Fibroblast of mammary gland (primary cell): Measurements from ENCODE around the gene ATXN1.

ENCODE experiments used
- DNase-seq: peaks from one replicate; pipeline ENCODE4 v3.0.0-alpha.2; 2010; ENCODE audit warnings: low read depth
- H3K4me3 ChIP-seq: 2 replicates; pipeline ENCODE4 v1.5.1; 2011; ENCODE audit warnings: low read depth, mild to moderate bottlenecking, low read length, moderate library complexity; ENCODE audit not compliant: control insufficient read depth
- CTCF ChIP-seq: conservative IDR thresholded peaks from 2 replicates; pipeline ENCODE4 v1.5.1; 2011; ENCODE audit warnings: low read depth, low read length, inconsistent platforms; ENCODE audit not compliant: control insufficient read depth, insufficient read depth

The ATXN1 gene

GRCh38 chr6:16676376-16676775 lies 84.9 kb downstream of the ATXN1 start:
- no peak for TF ChIP-seq CTCF
- no peak overlapping the region for H3K4me3 ChIP-seq
- DNase-seq, result no peak

DNA sequence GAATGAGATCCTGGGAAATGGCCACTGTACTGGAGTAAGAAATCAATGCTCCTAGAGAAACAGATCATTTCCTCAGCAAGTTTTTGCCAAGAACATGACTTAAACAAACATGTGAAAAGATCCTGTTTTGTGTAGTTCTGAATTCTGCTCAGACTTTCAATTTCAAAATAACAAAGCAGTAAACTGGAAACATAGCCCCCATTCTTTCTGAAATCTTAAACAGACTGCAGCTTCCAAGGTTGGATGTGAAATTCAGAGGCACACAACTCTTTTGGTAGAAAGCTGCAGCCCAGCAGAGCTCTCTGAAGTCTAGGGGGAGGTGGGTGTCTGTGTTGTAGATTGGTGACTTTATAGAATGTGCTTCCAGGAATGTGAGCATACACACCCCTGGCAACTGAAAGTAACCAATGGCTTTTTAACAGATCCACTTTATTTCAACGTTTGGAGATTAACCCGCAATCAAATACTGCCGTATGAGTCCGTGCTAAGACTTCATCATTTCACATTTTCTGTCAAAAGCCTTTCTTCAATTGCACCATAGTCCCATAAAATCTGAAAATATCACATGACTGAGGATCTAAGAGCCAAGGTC lies 86.4 kb downstream of the ATXN1 start:
- no peak overlapping the region for H3K4me3 ChIP-seq
- DNase-seq, result peak; percentile 69
- no peak for TF ChIP-seq CTCF

- no peak for TF ChIP-seq CTCF
These were observed 88.1 kb downstream of the ATXN1 start for GRCh38 chr6:16673011-16673797.

GRCh38 chr6:16671302-16672289 lies 89.7 kb downstream of the ATXN1 start:
- no peak for TF ChIP-seq CTCF
- DNase-seq, result no peak
- H3K4me3 ChIP-seq, result no peak overlapping the region

More at GRCh38 chr6:16673011-16673797, 88.1 kb downstream of the ATXN1 start:
- no peak overlapping the region for H3K4me3 ChIP-seq
- DNase-seq, result no peak

GRCh38 chr6:16670617-16671051 lies 90.6 kb downstream of the ATXN1 start:
- no peak for TF ChIP-seq CTCF
- H3K4me3 ChIP-seq, result no peak overlapping the region
- no peak for DNase-seq

DNA sequence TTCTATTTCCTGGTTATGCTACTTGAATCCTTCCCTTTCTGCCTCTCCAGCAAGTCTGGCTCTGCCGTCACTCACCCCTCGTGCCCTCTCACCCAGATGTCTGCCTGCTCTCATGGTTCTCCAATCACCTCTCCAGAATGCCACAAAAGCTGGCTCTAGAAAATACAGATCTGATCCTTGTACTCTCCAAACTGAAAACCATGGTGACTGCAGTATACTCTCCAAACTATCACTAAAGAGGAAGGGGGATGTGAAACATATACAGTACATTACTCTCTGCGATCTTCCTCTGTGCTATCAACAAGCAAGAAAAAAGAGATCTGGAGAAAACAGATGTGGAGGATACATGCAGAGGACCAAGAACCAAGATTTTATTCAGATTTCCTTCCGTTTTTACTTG lies 91.1 kb downstream of the ATXN1 start:
- H3K4me3 ChIP-seq, result no peak overlapping the region
- DNase-seq, result peak; percentile 68
- TF ChIP-seq CTCF, result no peak
